Neural progenitor cell (in vitro differentiated cells): ENCODE results near the gene SOWAHD. TPM values are rescaled to one million over a fixed set of nuclear protein-coding genes. Genes with fewer than 3 reads are reported as not detected.
A peak's percentile ranks its signal among the peaks of the same experiment; 100 is the strongest.

Source experiments
- DNase-seq: peaks from one replicate; pipeline ENCODE4 v3.0.0-alpha.2; 2016; ENCODE audit warnings: low spot score
- H2AFZ ChIP-seq: fragments of 200-600 bp; sonication (generic); replicated peaks from 2 replicates; pipeline ENCODE4 v1.6.1; 2016; ENCODE audit warnings: antibody characterized with exemption
- H3F3A ChIP-seq: fragments of 200-600 bp; sonication (generic); 2 replicates; pipeline ENCODE4 v1.6.1; 2016; ENCODE audit warnings: antibody characterized with exemption, low read depth
- H3K27ac ChIP-seq: fragments of 200-600 bp; sonication (generic); 2 replicates; pipeline ENCODE4 v1.5.1; 2016; ENCODE audit warnings: mild to moderate bottlenecking
- H3K27me3 ChIP-seq: fragments of 200-600 bp; sonication (generic); 2 replicates; pipeline ENCODE4 v1.6.1; 2016; ENCODE audit warnings: mild to moderate bottlenecking, moderate library complexity
- H3K36me3 ChIP-seq: fragments of 200-600 bp; sonication (generic); 2 replicates; pipeline ENCODE4 v1.5.1; 2016
- H3K4me1 ChIP-seq: fragments of 200-600 bp; sonication (generic); 2 replicates; pipeline ENCODE4 v1.6.1; 2016; ENCODE audit warnings: mixed run types
- H3K4me2 ChIP-seq: fragments of 200-600 bp; sonication (generic); 2 replicates; pipeline ENCODE4 v1.6.1; 2016
- H3K4me3 ChIP-seq: fragments of 200-600 bp; sonication (generic); 2 replicates; pipeline ENCODE4 v1.5.1; 2016
- H3K79me2 ChIP-seq: fragments of 200-600 bp; sonication (generic); 2 replicates; pipeline ENCODE4 v1.6.1; 2016; ENCODE audit warnings: low read depth
- H3K9ac ChIP-seq: fragments of 200-600 bp; sonication (generic); 2 replicates; pipeline ENCODE4 v1.6.1; 2016
- H3K9me3 ChIP-seq: fragments of 200-600 bp; sonication (generic); 2 replicates; pipeline ENCODE4 v1.5.1; 2016; ENCODE audit warnings: low read depth
- H4K20me1 ChIP-seq: fragments of 200-600 bp; sonication (generic); 2 replicates; pipeline ENCODE4 v1.6.1; 2016; ENCODE audit warnings: low read depth
- H3K27ac Mint-ChIP-seq: 3 replicates; pipeline ENCODE4 v1.8.0; 2021; ENCODE audit warnings: mixed read lengths
- H3K27me3 Mint-ChIP-seq: 2 replicates; pipeline ENCODE4 v1.8.0; 2022; ENCODE audit warnings: low read depth, mild to moderate bottlenecking, inconsistent platforms, moderate library complexity, mixed read lengths; ENCODE audit not compliant: insufficient read depth
- H3K36me3 Mint-ChIP-seq: 3 replicates; pipeline ENCODE4 v1.8.0; 2021; ENCODE audit warnings: mixed read lengths
- H3K4me1 Mint-ChIP-seq: 3 replicates; pipeline ENCODE4 v1.8.0; 2021; ENCODE audit warnings: mixed read lengths
- H3K4me3 Mint-ChIP-seq: 3 replicates; pipeline ENCODE4 v1.8.0; 2021; ENCODE audit warnings: mild to moderate bottlenecking, moderate library complexity, mixed read lengths
- H3K9me3 Mint-ChIP-seq: 3 replicates; pipeline ENCODE4 v1.8.0; 2020; ENCODE audit warnings: mixed read lengths
- CTCF ChIP-seq: fragments of 200-600 bp; sonication (generic); IDR thresholded peaks from 2 replicates; pipeline ENCODE4 v1.5.1; 2017; ENCODE audit warnings: antibody characterized with exemption, mild to moderate bottlenecking
- EZH2 ChIP-seq: fragments of 200-600 bp; sonication (generic); IDR thresholded peaks from 2 replicates; pipeline ENCODE4 v1.6.1; 2017; ENCODE audit warnings: antibody characterized with exemption, mild to moderate bottlenecking, moderate library complexity
- EZH2phosphoT487 ChIP-seq: fragments of 200-600 bp; sonication (generic); IDR thresholded peaks from 2 replicates; pipeline ENCODE4 v1.6.1; 2017; ENCODE audit warnings: antibody characterized with exemption
- total RNA-seq: library from RNA; depleted of rRNA; stranded (reverse); fragments of >200 nt; gene quantifications from 2 replicates; pipeline ENCODE4 v1.2.3, GENCODE V29; 2015; ENCODE audit warnings: low replicate concordance

The SOWAHD gene
- total RNA-seq, 1 donor from 2014 or later: not detected

- H3K9me3 Mint-ChIP-seq: peaks cover 3% of the 10 kb centered on the region
- H3K4me1 Mint-ChIP-seq: no peaks in the 10 kb centered on the region
- no peaks in the 10 kb centered on the region for H3K9me3 ChIP-seq
- DNase-seq: no peak
- no peaks in the 10 kb centered on the region for H3K4me1 ChIP-seq
- H3K4me3 ChIP-seq: no peak overlapping the region
- no peak overlapping the region for H3K27ac Mint-ChIP-seq
- no peak overlapping the region for H3K9ac ChIP-seq
- H3K79me2 ChIP-seq: no peaks in the 10 kb centered on the region
- H3K27me3 Mint-ChIP-seq: no peaks in the 10 kb centered on the region
- H2AFZ ChIP-seq: no peak overlapping the region
- TF ChIP-seq CTCF (no peak), EZH2 (no peak), EZH2phosphoT487 (no peak)
- no peaks in the 10 kb centered on the region for H3F3A ChIP-seq
- no peaks in the 10 kb centered on the region for H3K36me3 ChIP-seq
- no peaks in the 10 kb centered on the region for H4K20me1 ChIP-seq
- no peaks in the 10 kb centered on the region for H3K27me3 ChIP-seq
- H3K4me2 ChIP-seq: no peak overlapping the region
- no peak overlapping the region for H3K27ac ChIP-seq
- H3K4me3 Mint-ChIP-seq: no peak overlapping the region
- no peaks in the 10 kb centered on the region for H3K36me3 Mint-ChIP-seq
These were observed 36.9 kb upstream of the SOWAHD start for GRCh38 chrX:119721487-119721886.

- Mint-ChIP-seq H3K4me1 (peaks cover 2% of the 10 kb centered on the region), H3K9me3 (peaks cover 3% of the 10 kb centered on the region), H3K27ac (no peak overlapping the region), H3K27me3 (no peaks in the 10 kb centered on the region), H3K36me3 (no peaks in the 10 kb centered on the region), H3K4me3 (no peak overlapping the region)
- TF ChIP-seq CTCF: no peak
- no peak for TF ChIP-seq EZH2phosphoT487
- no peak for TF ChIP-seq EZH2
- H3K27ac ChIP-seq: no peak overlapping the region
- no peaks in the 10 kb centered on the region for H3K4me1 ChIP-seq
- no peaks in the 10 kb centered on the region for H4K20me1 ChIP-seq
- no peak overlapping the region for H2AFZ ChIP-seq
- H3K4me2 ChIP-seq: no peak overlapping the region
- H3K79me2 ChIP-seq: no peaks in the 10 kb centered on the region
- H3K4me3 ChIP-seq: no peak overlapping the region
- H3K27me3 ChIP-seq: no peaks in the 10 kb centered on the region
- DNase-seq: no peak
- H3K9me3 ChIP-seq: no peaks in the 10 kb centered on the region
- H3K9ac ChIP-seq: no peak overlapping the region
- no peaks in the 10 kb centered on the region for H3K36me3 ChIP-seq
- no peaks in the 10 kb centered on the region for H3F3A ChIP-seq
These were observed 36.5 kb upstream of the SOWAHD start for GRCh38 chrX:119721926-119722325.

- no peaks in the 10 kb centered on the region for H3F3A ChIP-seq
- no peak for TF ChIP-seq EZH2
- TF ChIP-seq CTCF: no peak
- TF ChIP-seq EZH2phosphoT487: no peak
- DNase-seq: no peak
- Mint-ChIP-seq H3K4me1 (peaks cover 7% of the 10 kb centered on the region), H3K27me3 (no peaks in the 10 kb centered on the region), H3K36me3 (no peaks in the 10 kb centered on the region), H3K9me3 (peaks cover 14% of the 10 kb centered on the region), H3K4me3 (peak overlapping the region; percentile 19), H3K27ac (peak overlapping the region; percentile 54)
- no peak overlapping the region for H3K27ac ChIP-seq
- H3K9me3 ChIP-seq: no peaks in the 10 kb centered on the region
- H4K20me1 ChIP-seq: no peaks in the 10 kb centered on the region
- no peak overlapping the region for H3K4me2 ChIP-seq
- H3K4me3 ChIP-seq: no peak overlapping the region
- no peaks in the 10 kb centered on the region for H3K36me3 ChIP-seq
- H3K27me3 ChIP-seq: no peaks in the 10 kb centered on the region
- no peaks in the 10 kb centered on the region for H3K4me1 ChIP-seq
- H2AFZ ChIP-seq: no peak overlapping the region
- H3K79me2 ChIP-seq: no peaks in the 10 kb centered on the region
- no peak overlapping the region for H3K9ac ChIP-seq
These were observed 31.4 kb upstream of the SOWAHD start for GRCh38 chrX:119726900-119727555.
